Stimulated activated CD4-positive, alpha-beta T cell treated with anti-CD3 and anti-CD28 coated beads, Interleukin-4, amount 100 ng/mL, for 48 hours (primary cell): Measurements from ENCODE around the gene RIN2.

ENCODE experiments used
- DNase-seq, 2 donors: peaks; one replicate each; pipeline ENCODE4 v3.0.0-alpha.2; 2020; ENCODE audit warnings: low read depth in 2 of 2

The RIN2 gene

GRCh38 chr20:19758133-19758500, at the start of gene RIN2:
Gene RIN2, plus strand, starts transcription at chr20:19758258. Its CDS starts 131,344 bp downstream, at chr20:19889602.
- DNase-seq, result no peak

GRCh38 chr20:19709635-19710335, 48.3 kb upstream of the RIN2 start:
- no peak for DNase-seq

GRCh38 chr20:19710336-19711120, 47.5 kb upstream of the RIN2 start:
- DNase-seq, result no peak

- no peak for DNase-seq
These were observed 46.9 kb upstream of the RIN2 start for GRCh38 chr20:19711126-19711525.

GRCh38 chr20:19712721-19713260, 45.3 kb upstream of the RIN2 start:
- no peak for DNase-seq

- no peak for DNase-seq
These were observed 44.1 kb upstream of the RIN2 start for GRCh38 chr20:19713822-19714578.

GRCh38 chr20:19714579-19714840, 43.5 kb upstream of the RIN2 start:
- DNase-seq, result no peak

GRCh38 chr20:19715986-19716385, 42.1 kb upstream of the RIN2 start:
- no peak for DNase-seq

GRCh38 chr20:19718880-19719279, 39.2 kb upstream of the RIN2 start:
- no peak for DNase-seq

- no peak for DNase-seq
These were observed 37.1 kb upstream of the RIN2 start for GRCh38 chr20:19720991-19721390.

GRCh38 chr20:19723051-19723450, 35.0 kb upstream of the RIN2 start:
- no peak for DNase-seq

- no peak for DNase-seq
These were observed 34.1 kb upstream of the RIN2 start for GRCh38 chr20:19723813-19724430.

GRCh38 chr20:19725373-19725772, 32.7 kb upstream of the RIN2 start:
- DNase-seq, result no peak

GRCh38 chr20:19725814-19726525, 32.1 kb upstream of the RIN2 start:
- DNase-seq, result no peak

- DNase-seq, result no peak
These were observed 30.7 kb upstream of the RIN2 start for GRCh38 chr20:19727251-19727847.

GRCh38 chr20:19729672-19730071, 28.4 kb upstream of the RIN2 start:
- no peak for DNase-seq

- no peak for DNase-seq
These were observed 27.4 kb upstream of the RIN2 start for GRCh38 chr20:19730706-19731105.

- DNase-seq, result no peak
These were observed 23.2 kb upstream of the RIN2 start for GRCh38 chr20:19734811-19735210.

- peak in 1 of 2 donors; percentile 24 for DNase-seq
These were observed 22.6 kb upstream of the RIN2 start for GRCh38 chr20:19735446-19735845.

- no peak for DNase-seq
These were observed 21.0 kb upstream of the RIN2 start for GRCh38 chr20:19737025-19737424.

GRCh38 chr20:19738951-19739350, 19.1 kb upstream of the RIN2 start:
- DNase-seq, result no peak
